ENCODE results near the gene FBXL5.

Gene FBXL5

DNA sequence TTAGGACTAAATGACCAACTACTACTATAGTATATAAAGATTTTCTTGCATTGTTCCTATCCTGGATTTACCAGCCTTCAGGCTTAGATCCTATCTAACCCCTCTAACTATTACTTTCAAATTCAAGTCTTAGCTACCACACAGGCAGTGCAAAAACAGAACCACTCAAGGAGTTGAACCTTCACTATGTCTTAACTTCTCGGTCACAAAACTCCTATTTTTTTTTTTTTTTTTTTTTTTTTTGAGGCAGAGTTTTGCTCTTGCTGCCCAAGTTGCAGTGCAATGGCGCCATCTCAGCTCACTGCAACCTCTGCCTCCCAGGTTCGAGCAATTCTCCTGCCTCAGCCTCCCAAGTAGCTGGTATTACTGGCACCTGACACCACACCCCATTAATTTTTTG lies 20.2 kb upstream of the FBXL5 start:
- DNase-seq (ENCODE audit: low spot score), result no peak
- TF ChIP-seq CTCF (IDR thresholded peaks at IDR 0.05; ENCODE audit: extremely low read depth, missing control alignments), result no peak

- DNase-seq (ENCODE audit: low spot score), result no peak
- TF ChIP-seq CTCF (IDR thresholded peaks at IDR 0.05; ENCODE audit: extremely low read depth, missing control alignments), result no peak
Measured at GRCh38 chr4:15674926-15675325, 19.8 kb upstream of the FBXL5 start.

- TF ChIP-seq CTCF (IDR thresholded peaks at IDR 0.05; ENCODE audit: extremely low read depth, missing control alignments), result no peak
- DNase-seq (ENCODE audit: low spot score), result no peak
Measured at GRCh38 chr4:15674046-15674445, 18.9 kb upstream of the FBXL5 start.

GRCh38 chr4:15673337-15673736 lies 18.2 kb upstream of the FBXL5 start:
- no peak for DNase-seq (ENCODE audit: low spot score)
- no peak for TF ChIP-seq CTCF (IDR thresholded peaks at IDR 0.05; ENCODE audit: extremely low read depth, missing control alignments)

DNA sequence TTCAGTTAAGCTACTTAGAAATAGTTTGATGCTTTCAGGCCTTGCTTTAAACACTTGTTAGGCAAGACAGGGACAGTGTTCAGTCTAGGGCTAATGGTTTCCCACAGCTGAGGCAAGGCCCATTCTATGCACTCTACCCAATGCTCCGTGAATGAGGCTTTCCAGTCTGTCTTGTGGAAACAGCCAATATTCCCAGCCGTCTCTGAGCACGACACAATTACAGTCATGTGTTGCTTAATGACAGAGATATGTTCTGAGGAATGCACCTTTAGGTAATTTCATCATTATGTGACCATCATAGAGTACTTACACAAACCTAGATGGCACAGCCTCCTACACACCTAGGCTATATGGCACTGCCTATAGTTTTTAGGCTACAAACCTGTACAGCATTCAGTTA lies 16.9 kb upstream of the FBXL5 start:
- DNase-seq (ENCODE audit: low spot score), result no peak
- no peak for TF ChIP-seq CTCF (IDR thresholded peaks at IDR 0.05; ENCODE audit: extremely low read depth, missing control alignments)

DNA sequence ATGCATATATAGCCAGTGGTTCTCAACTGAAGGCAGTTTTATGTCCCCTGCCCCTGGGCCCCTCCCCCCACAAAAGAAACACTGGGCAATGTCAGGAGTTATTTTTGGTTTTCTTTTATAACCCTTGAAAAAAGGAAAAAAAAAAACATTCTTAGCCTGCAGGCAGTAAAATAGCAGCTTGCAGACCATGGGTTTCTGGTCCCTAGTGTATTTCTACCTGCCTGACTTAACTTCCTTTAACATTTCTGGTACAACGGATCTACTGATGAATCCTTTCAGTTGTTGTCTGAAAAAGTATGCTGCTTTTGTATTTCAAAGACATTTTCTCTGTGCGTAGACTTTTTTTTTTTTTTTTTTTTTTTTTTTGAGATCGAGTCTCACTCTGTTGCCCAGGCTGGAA lies 15.4 kb upstream of the FBXL5 start:
- no peak for DNase-seq (ENCODE audit: low spot score)
- TF ChIP-seq CTCF (IDR thresholded peaks at IDR 0.05; ENCODE audit: extremely low read depth, missing control alignments), result no peak

- TF ChIP-seq CTCF (IDR thresholded peaks at IDR 0.05; ENCODE audit: extremely low read depth, missing control alignments), result no peak
- DNase-seq (ENCODE audit: low spot score), result no peak
Measured at GRCh38 chr4:15668566-15669435, 13.6 kb upstream of the FBXL5 start.

Measured in GM20000 (cell line).